Measurements from ENCODE around the gene KCNG2. TPM values are rescaled to one million over a fixed set of nuclear protein-coding genes. Genes with fewer than 3 reads are reported as not detected.

Gene KCNG2
- total RNA-seq, 4 donors from 2014 or later = 1.7 TPM; not detected in 3

- intact Hi-C loops (cut with DNase I) = no loop called here
- H3K27ac ChIP-seq (replicated peaks in 1 of 4) = no peak overlapping the region
- H3K4me3 ChIP-seq = no peak overlapping the region
- peaks cover 0 to 31% (median 0%) of the 10 kb centered on the region in 4 donors for H3K27me3 ChIP-seq
- H3K9me3 ChIP-seq = no peaks in the 10 kb centered on the region
- DNase-seq (ENCODE audit: extremely low spot score) = no peak
- TF ChIP-seq EP300 (IDR thresholded peaks at IDR 0.05) = no peak
- TF ChIP-seq POLR2A (IDR thresholded peaks at IDR 0.05; ENCODE audit: low read depth) = no peak
- TF ChIP-seq, protein P1, sequence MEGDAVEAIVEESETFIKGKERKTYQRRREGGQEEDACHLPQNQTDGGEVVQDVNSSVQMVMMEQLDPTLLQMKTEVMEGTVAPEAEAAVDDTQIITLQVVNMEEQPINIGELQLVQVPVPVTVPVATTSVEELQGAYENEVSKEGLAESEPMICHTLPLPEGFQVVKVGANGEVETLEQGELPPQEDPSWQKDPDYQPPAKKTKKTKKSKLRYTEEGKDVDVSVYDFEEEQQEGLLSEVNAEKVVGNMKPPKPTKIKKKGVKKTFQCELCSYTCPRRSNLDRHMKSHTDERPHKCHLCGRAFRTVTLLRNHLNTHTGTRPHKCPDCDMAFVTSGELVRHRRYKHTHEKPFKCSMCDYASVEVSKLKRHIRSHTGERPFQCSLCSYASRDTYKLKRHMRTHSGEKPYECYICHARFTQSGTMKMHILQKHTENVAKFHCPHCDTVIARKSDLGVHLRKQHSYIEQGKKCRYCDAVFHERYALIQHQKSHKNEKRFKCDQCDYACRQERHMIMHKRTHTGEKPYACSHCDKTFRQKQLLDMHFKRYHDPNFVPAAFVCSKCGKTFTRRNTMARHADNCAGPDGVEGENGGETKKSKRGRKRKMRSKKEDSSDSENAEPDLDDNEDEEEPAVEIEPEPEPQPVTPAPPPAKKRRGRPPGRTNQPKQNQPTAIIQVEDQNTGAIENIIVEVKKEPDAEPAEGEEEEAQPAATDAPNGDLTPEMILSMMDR (IDR thresholded peaks at IDR 0.05) = no peak
- TF ChIP-seq POLR2AphosphoS5 (IDR thresholded peaks at IDR 0.05) = no peak
- 86% methylated on average over 26 of the region's 26 CpGs for WGBS
- H3K36me3 ChIP-seq = no peaks in the 10 kb centered on the region
- no peaks in the 10 kb centered on the region for H3K4me1 ChIP-seq
Measured at GRCh38 chr18:79825913-79826312, 28.2 kb downstream of the KCNG2 start.

DNA sequence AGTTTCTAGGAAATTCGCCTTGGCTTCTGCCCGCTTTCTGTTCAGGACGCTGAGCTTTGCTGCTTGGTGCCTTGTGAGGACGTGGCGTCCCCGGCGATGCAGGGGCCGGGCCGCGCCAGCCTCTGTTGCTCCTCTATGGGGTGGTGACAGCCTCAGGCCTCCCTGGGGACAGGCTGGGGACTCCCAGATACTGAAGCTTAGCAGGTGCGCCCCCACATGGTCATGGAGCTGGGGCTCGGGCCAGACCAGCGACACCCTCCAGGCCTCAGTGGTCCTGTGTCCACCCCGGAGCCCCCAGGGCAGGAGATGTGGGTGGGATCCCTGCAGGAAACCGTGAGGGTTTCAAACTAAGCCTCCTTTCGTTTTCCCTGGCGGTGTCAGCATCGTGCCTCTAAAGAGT lies 29.2 kb downstream of the KCNG2 start:
- 92% methylated on average over 18 of the region's 18 CpGs for WGBS
- Histone ChIP-seq H3K9me3 (no peaks in the 10 kb centered on the region), H3K27ac (replicated peaks in 1 of 4) (no peak overlapping the region), H3K36me3 (no peaks in the 10 kb centered on the region), H3K4me1 (no peaks in the 10 kb centered on the region), H3K27me3 (peaks cover 0 to 27% (median 0%) of the 10 kb centered on the region in 4 donors), H3K4me3 (no peak overlapping the region)
- TF ChIP-seq EP300 (IDR thresholded peaks at IDR 0.05) = no peak
- no peak for TF ChIP-seq POLR2AphosphoS5 (IDR thresholded peaks at IDR 0.05)
- TF ChIP-seq, protein P1 (IDR thresholded peaks at IDR 0.05) = no peak
- no peak for TF ChIP-seq POLR2A (IDR thresholded peaks at IDR 0.05; ENCODE audit: low read depth)
- no peak for DNase-seq (ENCODE audit: extremely low spot score)
- intact Hi-C loops (cut with DNase I) = no loop called here

DNA sequence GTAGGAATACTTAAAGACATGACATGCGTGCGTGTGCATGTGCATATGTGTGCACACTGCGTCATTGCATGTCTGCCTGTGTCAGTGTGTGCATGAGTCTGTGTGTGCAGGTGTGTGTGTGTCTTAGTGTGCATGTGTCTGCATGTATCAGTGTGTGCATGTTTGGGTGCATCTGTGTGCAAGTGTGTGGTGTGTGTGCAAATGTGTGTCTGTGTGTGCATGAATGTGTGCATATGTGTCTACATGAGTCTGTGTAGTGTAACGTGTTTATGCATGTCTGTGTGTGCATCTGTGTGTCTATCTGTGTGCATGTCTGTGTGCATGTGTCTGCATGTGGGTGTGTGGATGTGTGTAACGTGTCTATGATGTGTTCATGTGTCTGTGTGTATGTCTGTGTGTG lies 30.5 kb downstream of the KCNG2 start:
- peaks cover 0 to 15% (median 0%) of the 10 kb centered on the region in 4 donors for H3K27me3 ChIP-seq
- H3K27ac ChIP-seq (replicated peaks in 1 of 4) = no peak overlapping the region
- 97% methylated on average over 5 of the region's 5 CpGs for WGBS
- TF ChIP-seq, protein P1 (IDR thresholded peaks at IDR 0.05) = no peak
- TF ChIP-seq POLR2A (IDR thresholded peaks at IDR 0.05; ENCODE audit: low read depth) (no peak), EP300 (IDR thresholded peaks at IDR 0.05) (no peak), POLR2AphosphoS5 (IDR thresholded peaks at IDR 0.05) (no peak)
- H3K4me1 ChIP-seq = no peaks in the 10 kb centered on the region
- no peaks in the 10 kb centered on the region for H3K9me3 ChIP-seq
- H3K4me3 ChIP-seq = no peak overlapping the region
- H3K36me3 ChIP-seq = no peaks in the 10 kb centered on the region
- no peak for DNase-seq (ENCODE audit: extremely low spot score)
- intact Hi-C loops (cut with DNase I) = no loop called here

DNA sequence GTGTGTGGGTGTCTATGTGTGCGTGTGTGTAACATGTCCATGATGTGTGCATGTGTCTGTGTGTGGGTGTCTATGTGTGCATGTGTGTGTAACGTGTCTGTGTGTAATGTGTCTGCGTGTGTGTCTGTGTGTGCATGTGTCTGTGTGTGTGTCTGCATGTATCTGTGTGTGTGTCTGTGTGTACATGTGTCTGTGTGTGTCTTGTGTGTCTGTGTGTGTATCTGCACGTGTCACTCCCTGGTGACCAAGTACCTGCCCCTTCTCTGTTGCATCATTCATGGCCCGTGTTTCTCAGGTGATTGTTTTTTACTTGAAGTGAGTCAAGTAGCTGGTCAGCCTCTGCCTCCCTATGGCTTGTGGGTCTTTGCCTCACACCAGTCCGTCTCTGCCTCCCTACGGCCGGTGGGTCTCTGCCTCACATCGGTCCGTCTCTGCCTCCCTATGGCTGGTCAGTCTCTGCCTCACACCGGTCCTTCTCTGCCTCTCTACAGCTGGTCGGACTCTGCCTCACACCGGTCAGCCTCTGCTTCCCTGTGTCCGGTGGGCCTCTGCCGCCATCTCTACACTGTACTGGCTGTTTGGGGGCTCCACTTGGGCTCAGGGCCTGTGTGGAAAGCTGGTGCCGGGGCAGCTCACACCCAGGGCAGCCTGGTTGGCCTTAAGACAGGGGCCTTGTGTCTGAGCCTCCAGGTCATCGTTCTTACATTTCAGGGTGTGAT lies 31.6 kb downstream of the KCNG2 start:
- intact Hi-C loops (cut with DNase I) = no loop called here
- H3K27me3 ChIP-seq = peaks cover 0 to 20% (median 0%) of the 10 kb centered on the region in 4 donors
- no peak for DNase-seq (ENCODE audit: extremely low spot score)
- no peak overlapping the region for H3K4me3 ChIP-seq
- TF ChIP-seq POLR2AphosphoS5 (IDR thresholded peaks at IDR 0.05) (no peak), EP300 (IDR thresholded peaks at IDR 0.05) (no peak), POLR2A (IDR thresholded peaks at IDR 0.05; ENCODE audit: low read depth) (no peak)
- TF ChIP-seq, protein P1 (IDR thresholded peaks at IDR 0.05) = no peak
- H3K36me3 ChIP-seq = no peaks in the 10 kb centered on the region
- no peaks in the 10 kb centered on the region for H3K9me3 ChIP-seq
- 82% methylated on average over 17 of the region's 17 CpGs for WGBS
- H3K4me1 ChIP-seq = no peaks in the 10 kb centered on the region
- no peak overlapping the region for H3K27ac ChIP-seq (replicated peaks in 1 of 4)
